ENCODE results near the gene BACH1.

The BACH1 gene

DNA sequence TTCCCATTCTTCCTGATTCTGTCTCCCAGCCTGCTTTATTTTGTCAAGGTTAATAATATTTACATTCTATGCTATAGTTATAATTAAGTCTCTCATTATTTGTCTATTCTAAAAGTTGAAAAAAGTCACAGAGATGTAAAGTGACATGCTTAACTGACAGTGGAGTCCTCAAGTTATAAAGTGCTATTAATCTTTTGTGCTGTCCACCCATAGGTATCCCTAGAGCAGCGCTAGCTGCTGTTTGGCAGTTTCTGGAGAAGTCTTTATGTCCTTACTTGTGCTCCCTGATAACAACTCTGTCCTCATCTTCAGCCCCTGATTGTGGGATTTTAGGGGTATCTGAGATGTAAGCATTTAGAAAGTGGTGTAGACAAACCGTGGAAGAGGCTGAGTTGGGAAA lies 13.1 kb downstream of the BACH1 start:
- in situ Hi-C loops (cut with HindIII; ENCODE audit: low sequenced_read_pairs): no loop called here

DNA sequence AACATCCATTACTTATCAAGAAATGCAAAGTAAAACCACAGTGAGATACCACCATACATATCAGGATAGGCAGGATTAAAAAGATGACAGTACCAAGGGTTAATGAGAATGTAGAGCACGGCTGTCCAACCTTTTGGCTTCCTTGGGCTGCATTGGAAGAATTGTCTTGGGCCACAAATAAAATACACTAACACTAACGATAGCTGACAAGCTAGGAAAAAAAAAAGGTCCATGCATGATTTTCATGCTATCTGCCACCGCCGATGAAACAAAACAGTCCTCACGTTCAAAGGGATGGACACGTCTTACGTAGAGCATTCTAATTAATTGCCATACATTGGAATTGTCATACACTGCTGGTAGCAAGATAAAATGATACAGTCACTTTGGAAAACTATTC lies 14.3 kb downstream of the BACH1 start:
- in situ Hi-C loops (cut with HindIII; ENCODE audit: low sequenced_read_pairs): no loop called here

DNA sequence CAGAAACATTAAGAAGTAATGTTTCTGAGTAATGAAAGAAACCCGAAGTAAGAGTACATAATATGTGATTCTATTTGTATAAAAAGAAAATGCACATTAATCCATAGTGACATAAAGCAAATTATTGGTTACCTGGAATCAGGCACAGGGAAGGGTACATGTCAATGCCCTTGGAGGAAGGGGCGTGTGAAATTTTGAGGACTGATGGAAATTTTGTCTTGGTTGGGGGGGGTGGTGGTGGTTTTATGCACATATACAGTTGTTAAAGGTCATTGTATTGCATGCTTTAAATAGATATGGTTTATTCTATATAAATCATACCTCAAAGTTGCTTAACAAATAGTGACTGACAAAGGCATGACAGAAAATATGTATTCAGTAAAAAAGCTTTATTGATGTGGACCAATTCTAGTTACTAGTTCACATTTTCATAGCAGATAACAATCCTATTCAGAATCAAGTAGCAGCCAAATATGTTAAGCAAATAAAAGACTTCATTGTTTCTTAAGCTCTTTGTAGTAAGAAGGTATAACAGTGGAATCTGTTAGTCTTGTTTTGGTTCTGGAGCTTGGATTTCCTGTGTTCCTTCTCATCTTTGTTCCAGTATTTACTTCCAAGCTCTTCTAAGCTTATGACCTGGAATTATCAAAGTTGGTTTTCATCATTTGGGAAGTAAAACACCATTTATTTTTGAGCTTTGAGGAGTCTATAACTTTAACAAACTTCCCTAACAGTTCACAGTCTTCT lies 15.1 kb downstream of the BACH1 start:
- in situ Hi-C loops (cut with HindIII; ENCODE audit: low sequenced_read_pairs): no loop called here

DNA sequence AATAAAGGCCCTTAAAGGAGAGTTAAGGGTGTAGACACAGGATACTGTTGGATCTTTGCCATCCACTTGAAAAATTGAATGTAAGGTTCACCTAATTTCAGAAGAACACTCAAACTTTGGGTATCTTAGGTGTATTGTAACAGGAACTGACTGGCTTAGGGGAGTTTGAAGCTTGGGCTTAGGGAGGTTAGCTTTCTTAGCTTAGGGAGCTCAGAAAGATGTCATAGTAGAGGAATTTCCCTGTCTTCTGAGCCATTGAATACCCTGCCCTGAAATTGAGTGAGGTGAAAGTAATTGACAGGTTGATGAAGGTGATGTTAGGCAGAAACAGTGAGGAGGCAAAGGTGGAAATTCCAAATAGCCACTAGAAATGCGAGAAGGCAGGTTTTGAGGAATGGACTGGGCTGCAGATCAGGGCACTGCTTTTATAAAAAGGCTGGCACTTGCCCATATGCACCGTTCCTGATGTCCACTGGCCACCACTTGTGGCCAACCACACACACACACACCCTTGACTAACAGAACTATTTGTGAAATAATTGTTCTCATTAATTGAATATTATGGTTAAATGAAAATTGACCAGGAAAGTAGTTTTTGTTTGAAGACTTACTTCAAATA lies 16.5 kb downstream of the BACH1 start:
- in situ Hi-C loops (cut with HindIII; ENCODE audit: low sequenced_read_pairs): no loop called here

DNA sequence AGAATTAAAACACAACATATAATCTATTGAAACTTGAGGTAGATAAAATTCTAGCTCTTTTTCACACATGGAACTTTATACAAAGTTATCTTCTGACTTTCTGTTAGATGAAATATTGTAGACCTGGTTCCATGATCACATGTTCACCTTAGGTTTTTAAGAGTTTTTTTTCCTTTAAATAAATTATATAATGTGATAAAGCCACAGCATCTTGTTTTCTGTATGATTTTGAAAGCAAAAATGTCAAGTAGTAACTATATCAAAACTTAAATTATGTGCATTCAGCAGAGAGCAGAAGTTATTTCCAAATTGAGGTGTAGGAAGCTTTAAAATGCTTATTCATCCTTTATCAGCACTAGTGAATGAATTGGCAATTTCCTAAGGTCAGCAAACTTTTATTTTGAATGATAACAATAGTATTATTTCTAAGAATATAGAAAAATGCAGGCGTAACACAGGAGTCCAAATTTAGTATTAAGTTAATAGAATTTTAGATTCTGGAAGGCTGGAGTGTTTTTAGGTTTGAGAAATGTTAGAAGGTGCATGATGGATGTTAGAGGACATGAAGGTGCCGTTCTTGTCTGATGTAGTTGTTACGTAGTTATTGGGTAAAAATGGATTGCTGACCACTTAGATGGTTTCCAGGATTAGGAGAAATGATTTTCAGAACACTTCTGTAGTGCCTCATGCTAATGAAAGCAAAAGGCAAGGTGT lies 17.5 kb downstream of the BACH1 start:
- in situ Hi-C loops (cut with HindIII; ENCODE audit: low sequenced_read_pairs): no loop called here

DNA sequence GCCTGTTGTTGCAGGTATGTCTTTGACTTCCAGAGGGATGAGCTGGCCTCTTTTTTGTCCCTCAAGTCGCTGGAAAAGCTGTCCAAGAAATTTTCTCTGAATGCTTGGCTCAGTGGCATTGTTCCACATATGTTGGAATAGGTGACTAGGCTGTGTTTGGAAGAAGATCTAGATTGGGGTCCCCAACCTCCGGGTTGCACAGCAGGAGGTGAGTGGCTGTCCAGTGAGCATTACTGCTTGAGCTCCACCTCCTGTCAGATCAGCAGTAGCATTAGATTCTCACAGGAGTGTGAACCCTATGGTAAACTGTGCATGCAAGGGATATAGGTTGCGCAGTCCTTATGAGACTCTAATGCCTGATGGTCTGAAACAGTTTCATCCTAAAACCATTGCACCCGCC lies 18.1 kb downstream of the BACH1 start:
- in situ Hi-C loops (cut with HindIII; ENCODE audit: low sequenced_read_pairs): no loop called here

DNA sequence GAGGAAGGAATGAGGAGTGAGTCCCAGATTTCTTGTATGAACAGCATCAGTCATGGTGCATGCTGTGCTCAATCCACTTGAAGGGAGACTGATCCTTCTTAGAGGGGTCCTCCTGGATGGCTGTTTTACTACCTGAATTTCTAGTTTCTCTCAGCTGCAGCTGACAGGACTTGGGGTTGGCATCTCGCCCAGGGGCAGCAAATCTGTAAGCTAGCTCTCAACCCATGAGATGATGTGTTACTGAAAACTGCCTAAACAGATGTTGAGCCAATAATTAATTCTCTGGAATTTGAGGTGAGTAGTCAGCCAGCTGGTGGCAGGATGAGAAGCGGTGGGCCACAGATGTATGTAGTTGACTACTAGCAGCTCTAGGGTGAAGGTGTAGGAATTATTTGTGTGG lies 19.6 kb downstream of the BACH1 start:
- in situ Hi-C loops (cut with HindIII; ENCODE audit: low sequenced_read_pairs): no loop called here

DNA sequence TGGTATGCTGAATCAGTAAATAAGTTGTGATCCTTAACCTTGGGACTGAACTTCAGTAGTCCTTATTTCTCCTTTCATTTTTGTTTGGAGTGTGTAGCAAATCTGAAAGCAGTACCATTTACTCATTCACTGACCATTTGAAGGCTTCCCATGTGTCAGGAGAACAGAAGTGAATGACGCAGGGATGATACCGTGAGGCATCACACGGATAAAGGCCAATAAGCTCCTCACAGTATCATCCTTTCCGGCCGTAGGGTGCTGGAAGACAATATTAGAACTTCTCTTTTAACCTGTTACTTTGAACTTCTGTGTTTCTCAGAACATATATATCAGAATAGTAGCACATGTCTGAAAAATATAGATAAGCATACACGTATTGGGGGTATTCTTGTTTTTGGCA lies 21.3 kb downstream of the BACH1 start:
- in situ Hi-C loops (cut with HindIII; ENCODE audit: low sequenced_read_pairs): no loop called here

DNA sequence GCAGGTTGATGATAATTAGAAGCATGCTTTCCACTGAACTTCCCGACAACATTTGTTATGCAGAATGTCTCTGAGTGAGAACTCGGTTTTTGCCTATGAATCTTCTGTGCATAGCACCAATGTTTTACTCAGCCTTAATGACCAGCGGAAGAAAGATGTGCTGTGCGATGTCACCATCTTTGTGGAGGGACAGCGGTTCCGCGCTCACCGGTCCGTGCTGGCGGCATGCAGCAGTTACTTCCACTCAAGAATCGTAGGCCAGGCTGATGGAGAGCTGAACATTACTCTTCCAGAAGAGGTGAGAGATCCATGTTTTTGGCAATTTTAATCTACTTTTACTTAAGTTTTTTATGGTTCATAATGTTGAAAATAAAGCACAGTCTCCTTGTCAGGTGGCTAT lies 22.5 kb downstream of the BACH1 start:
- in situ Hi-C loops (cut with HindIII; ENCODE audit: low sequenced_read_pairs): no loop called here

DNA sequence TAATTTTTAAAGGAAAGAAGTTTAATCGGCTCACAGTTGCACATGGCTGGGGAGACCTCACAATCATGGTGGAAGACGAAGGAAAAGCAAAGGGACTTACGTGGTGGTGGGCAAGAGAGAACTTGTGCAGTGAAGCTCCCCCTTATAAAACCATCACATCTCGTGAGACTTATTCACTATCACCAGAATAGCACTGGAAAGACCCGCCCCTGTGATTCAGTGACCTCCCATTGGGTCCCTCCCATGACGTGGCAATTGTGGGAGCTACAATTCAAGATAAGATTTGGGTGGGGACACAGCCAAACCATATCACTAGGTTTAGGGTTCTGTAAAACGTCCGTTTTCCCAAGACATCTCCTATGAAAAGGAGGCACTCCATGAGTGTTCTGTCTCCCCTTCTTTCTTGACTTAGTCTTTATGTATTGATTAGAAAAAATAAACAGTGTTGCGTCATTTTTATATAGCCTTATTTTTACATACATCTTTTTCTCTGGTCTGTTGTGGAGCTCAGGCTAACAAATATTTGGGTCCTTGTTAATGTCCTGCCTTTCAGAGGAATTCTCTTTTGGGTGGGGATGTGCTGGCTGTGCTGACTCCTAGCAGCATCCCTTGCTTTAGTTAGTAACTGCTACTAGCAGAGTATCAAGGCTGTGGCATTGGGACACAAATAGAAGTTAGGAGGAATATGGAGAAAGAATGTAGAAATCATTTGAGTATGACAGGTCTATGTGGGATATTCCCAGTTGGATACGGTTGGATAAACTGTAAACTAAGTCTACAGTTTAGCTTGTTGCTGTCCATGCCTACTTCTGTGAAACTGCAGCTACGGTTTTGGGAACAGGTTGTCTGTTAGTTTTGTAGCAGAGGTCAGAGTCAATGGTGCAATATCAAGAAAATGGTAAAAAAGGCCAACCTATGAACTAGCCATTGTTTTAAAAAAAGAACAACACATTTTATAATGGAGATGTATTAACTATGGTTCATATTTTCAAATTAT lies 23.5 kb downstream of the BACH1 start:
- in situ Hi-C loops (cut with HindIII; ENCODE audit: low sequenced_read_pairs): no loop called here

DNA sequence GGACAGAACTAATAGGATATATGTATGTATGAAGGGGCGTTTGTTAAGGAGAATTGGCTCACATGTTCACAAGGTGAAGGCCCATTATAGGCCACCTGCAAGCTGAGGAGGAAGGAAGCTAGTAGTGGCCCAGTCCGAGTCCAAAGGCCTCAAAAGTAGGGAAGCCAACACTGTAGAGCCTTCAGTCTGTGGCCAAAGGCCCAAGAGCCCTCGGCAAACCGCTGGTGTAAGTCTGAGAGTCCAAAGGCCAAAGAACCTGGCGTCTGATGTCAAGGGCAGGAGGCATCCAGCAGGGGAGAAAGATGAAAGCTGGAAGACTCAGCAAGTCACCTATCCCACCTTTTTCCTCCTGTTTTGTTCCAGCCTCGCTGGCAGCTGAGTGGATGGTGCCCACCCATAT lies 24.5 kb downstream of the BACH1 start:
- in situ Hi-C loops (cut with HindIII; ENCODE audit: low sequenced_read_pairs): no loop called here

DNA sequence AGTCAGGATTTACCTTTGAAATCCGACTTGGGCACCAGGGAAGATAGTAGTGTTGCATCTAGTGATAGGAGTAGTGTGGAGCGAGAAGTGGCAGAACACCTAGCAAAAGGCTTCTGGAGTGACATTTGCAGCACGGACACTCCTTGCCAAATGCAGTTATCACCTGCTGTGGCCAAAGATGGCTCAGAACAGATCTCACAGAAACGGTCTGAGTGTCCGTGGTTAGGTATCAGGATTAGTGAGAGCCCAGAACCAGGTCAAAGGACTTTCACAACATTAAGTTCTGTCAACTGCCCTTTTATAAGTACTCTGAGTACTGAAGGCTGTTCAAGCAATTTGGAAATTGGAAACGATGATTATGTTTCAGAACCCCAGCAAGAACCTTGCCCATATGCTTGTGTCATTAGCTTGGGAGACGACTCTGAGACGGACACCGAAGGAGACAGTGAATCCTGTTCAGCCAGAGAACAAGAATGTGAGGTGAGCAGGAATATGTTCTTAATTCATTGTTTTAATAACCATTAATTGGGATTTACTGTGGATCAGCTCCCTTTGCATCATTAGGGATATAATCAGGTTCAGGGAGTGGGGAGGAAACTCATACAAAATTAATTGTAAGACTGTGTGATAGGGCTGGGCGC lies 28.3 kb downstream of the BACH1 start:
- in situ Hi-C loops (cut with HindIII; ENCODE audit: low sequenced_read_pairs): no loop called here

DNA sequence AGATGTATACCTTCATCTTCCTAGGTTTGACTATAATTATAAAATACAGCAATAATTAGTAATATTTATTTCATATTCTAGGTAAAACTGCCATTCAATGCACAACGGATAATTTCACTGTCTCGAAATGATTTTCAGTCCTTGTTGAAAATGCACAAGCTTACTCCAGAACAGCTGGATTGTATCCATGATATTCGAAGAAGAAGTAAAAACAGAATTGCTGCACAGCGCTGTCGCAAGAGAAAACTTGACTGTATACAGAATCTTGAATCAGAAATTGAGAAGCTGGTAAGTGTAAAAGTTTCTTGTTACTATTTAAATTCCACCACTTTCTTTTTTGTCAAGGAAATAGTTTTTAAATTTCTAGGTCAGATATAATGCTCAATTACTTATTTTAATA lies 30.7 kb downstream of the BACH1 start:
- in situ Hi-C loops (cut with HindIII; ENCODE audit: low sequenced_read_pairs): no loop called here

DNA sequence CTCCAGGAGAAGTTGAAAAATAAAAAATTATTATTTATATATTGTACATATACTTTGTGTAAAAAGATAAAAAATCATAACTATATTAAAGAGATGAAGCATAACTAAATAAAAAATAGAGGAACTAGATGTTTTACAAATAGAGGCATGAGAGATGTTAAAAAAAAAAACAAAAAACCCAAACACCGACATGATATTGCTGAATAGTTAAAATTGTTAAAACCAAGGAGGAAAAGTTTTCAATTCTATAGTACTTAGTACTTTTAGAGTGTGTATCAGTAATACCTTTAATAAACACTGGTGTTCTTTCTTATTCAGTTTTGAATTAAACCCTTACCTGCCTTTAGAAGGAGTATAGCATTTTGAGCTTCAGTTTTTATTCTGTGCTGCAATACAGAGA lies 32.1 kb downstream of the BACH1 start:
- in situ Hi-C loops (cut with HindIII; ENCODE audit: low sequenced_read_pairs): no loop called here

DNA sequence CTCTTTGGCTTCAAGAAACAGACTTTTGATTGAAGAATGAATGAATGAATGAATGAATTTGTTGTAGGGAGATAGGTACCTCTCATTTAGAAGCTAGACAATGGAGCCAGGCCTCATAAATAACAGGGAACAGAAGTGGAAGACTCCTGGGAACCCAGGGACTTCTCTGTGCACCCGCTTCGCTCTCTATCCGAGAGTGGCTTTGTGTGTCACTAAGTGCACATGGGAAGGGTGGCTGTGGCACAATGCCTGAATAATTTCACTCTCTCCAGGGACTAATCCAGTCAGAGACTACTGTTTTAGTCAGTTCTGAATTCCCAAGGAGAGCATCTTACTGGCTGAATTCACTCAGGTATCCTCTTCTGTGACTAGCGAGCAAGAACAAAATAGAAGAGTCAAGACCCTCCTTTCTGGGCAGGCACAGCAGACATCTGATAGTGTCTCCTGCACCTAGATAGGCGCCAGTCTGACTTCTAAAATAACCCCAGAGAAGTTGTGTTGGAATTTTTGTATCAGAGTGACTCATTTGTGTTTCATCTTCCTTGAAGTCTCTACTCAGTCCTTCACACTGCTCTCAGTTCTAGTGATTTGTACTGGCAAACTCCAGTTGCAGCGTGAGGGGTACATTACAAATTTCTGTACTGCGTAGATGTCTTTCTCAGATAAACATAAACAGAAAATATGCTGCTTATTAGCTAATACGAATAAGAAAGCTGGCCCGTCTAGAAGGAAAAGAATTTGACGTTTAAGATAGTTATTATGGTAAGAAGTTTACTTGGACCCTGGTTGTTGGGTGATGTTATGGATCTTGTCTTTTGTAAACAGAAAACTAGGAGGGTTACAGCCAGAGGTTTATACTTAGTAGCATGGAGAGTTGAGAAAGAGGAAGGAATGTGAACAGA lies 34.0 kb downstream of the BACH1 start:
- in situ Hi-C loops (cut with HindIII; ENCODE audit: low sequenced_read_pairs): no loop called here

DNA sequence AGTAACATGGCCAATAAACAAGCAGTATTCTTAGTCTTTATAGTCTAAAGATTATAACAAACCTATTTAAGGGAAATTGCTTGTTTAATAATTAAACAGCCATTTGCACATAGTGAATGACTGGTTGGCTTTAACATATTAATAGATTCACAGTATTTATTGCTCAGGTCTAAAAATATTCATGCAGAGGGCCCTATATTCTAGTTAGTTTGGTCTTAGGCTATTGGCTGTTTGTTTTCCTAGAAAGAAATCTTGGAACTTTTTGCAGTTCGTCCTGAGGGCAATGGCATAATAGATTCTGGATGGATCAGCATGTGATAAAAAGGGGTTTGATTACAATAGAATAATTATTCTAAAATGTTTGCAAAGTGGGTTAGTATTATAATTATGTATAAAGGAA lies 34.7 kb downstream of the BACH1 start:
- in situ Hi-C loops (cut with HindIII; ENCODE audit: low sequenced_read_pairs): no loop called here

DNA sequence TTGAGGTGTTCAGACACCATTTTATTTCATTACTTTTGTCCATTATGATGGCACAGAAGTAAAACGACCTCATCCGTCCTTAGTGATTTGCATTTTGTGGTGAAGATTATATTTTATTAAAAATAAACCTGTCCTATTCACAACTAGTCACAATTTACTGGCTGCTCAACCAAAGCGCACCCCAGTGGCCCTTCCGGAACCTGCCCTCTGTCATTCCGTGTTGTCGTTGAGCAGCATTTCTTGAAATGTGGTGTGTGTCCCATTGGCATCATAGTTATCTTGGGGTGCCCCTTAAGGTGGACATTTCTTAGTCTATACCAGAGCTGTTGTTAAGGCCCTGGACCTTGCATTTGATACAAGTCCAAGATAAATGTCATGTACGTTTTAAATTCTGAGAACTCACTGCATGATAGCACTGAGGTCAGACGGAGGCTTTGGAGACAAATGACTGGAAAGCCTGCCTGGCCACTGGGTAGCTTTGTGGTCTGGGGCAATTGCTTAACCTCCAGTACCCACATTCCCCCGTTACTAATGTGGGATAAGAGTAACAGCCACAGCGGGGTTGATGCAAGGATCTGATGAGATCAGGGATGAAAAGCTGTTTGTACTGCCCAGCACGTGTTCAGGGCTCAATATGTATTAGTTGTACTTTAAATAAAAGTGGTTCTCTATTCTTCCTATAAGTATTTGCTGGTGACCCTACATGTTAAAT lies 36.2 kb downstream of the BACH1 start:
- in situ Hi-C loops (cut with HindIII; ENCODE audit: low sequenced_read_pairs): no loop called here

DNA sequence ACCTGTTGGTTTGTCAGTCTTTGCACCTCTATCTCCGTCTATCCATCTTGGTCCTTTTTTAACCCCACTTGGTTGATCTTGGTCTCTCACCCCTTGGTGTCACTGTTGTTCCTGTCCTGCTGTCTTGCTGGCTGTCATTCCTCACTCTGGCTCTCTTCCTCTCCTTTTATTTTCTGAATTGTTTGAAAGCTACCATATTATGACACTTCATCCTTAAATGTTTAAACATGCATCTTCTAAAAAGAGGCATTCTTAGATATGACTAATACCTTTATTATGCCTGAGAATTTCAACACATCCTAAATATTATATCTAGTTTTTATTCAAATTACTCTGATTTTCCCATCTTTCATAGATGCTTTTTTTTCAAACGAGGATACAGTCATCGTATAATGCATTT lies 37.0 kb downstream of the BACH1 start:
- in situ Hi-C loops (cut with HindIII; ENCODE audit: low sequenced_read_pairs): no loop called here

DNA sequence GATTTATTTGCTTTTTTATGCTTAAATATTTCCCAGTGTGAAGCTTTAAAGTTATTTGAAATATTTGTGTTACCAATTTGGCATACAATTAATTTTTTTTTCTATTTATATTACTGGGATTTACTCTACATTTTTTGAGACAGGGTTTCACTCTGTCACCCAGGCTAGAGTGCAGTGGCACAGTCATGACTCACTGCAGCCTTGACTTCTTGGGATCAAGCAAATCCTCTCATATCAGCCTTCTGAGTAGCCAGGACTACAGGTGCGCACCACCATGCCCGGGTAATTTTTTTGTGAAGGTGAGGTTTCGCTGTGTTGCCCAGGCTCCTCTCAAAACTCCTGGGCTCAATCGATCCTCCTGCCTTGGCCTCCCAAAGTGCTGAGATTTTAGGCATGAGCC lies 39.5 kb downstream of the BACH1 start:
- in situ Hi-C loops (cut with HindIII; ENCODE audit: low sequenced_read_pairs): no loop called here
